HG03571 (cell line): ENCODE data around the gene GPR137.

ENCODE experiments used
- ATAC-seq: cut with Tn5 transposase; IDR thresholded peaks from one replicate; pipeline ENCODE4 v1.9.1; 2021; ENCODE audit not compliant: unreplicated experiment

Gene GPR137

DNA sequence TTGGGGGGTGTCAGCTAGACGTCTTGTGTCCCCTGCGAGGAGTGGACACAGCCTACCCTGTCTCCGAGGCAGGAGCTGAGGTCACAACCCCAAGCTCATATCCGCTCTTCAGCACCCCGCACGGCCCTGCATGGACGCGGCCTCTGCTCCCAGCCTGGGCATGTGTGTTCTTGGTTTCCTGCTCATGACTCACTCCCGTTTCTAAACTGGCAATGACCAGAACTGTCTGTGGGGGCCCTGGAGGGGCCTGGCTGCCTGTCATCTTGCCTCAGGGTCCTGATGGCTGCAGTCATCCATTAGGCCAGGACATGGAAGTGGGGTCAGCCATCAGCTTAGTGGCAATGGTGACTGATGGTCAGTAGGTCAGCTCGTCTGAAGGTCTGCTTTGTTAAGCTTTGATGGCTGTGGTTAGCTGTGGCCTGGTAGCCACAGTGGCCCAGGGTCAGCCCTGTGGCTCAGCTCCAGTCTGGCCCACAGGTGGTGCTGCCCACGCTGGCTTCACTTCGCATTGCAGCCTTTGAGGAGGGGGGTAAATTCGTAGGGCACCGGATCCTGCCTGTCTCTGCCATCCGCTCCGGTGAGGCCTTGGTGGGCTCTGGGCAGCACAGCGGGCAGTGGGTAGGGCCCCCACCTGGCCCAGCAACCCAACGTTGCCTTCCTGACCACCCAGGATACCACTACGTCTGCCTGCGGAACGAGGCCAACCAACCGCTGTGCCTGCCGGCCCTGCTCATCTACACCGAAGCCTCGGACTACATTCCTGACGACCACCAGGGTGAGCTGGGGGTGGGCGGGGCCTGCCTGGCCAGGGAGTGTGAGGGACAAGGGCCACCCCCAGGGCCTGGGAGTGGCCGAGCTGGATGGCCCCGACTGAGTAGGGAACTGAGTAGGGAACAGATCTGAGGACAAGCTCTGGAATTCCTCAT lies 22.4 kb upstream of the GPR137 start:
- ATAC-seq = no peak

DNA sequence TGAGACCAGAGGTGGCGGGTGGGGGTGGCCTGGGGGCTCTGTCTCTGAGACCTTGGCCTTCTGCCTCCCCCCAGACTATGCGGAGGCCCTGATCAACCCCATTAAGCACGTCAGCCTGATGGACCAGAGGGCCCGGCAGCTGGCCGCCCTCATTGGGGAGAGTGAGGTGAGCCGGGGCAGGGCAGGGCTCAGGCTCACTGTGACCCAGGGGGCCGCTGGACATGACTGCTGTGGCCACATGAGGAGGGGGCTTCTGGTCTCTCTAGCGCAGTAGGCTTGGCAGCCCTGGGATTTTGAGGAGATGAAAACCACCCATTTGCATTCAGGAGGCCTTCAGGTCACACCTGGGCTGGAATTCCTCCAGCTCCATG lies 21.7 kb upstream of the GPR137 start:
- no peak for ATAC-seq

GRCh38 chr11:64264371-64264852 lies 21.2 kb upstream of the GPR137 start:
- ATAC-seq = no peak

GRCh38 chr11:64265176-64266160 lies 20.2 kb upstream of the GPR137 start:
- no peak for ATAC-seq

- ATAC-seq = no peak
Observed at GRCh38 chr11:64266339-64266738, 19.3 kb upstream of the GPR137 start.

- ATAC-seq = no peak
Observed at GRCh38 chr11:64267207-64267945, 18.3 kb upstream of the GPR137 start.

GRCh38 chr11:64268025-64268892 lies 17.4 kb upstream of the GPR137 start:
- ATAC-seq = no peak

- peak; percentile 14 for ATAC-seq
Observed at GRCh38 chr11:64268893-64269539, 16.6 kb upstream of the GPR137 start.

DNA sequence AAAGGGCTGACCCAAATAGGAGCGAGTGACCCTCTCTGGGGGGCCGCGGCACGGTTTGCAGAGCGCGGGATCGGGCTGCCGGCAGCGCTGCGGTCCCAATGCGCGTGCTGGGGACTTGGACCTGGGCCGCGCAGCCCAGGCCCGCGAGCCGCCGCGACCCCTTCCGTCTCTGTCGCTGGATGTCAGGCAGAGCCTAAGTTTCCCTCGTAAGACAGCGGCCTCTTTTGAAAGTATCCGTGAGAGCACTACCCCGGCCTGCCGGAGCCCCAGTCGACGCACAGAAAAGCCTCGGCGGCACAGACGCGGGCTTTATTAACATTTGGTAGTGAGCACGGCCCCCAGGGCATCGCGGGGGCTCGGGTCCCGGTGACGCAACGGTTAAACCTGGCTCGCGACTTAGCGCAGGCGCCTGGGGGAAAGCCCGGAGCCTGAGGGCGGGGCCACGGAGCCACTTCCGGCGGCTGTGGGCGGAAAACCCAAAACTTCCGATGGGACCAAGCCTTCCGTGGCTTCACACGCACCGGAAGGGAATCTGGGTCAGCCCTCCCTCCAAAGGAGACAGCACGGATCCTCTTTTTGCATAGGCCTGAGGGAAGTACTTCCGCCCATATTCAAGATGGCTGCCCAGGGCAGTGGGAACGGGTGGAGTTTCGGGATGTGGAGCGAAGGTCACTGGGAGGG lies 16.0 kb upstream of the GPR137 start:
- peak; percentile 54 for ATAC-seq

GRCh38 chr11:64275031-64275800 lies 10.4 kb upstream of the GPR137 start:
- no peak for ATAC-seq

DNA sequence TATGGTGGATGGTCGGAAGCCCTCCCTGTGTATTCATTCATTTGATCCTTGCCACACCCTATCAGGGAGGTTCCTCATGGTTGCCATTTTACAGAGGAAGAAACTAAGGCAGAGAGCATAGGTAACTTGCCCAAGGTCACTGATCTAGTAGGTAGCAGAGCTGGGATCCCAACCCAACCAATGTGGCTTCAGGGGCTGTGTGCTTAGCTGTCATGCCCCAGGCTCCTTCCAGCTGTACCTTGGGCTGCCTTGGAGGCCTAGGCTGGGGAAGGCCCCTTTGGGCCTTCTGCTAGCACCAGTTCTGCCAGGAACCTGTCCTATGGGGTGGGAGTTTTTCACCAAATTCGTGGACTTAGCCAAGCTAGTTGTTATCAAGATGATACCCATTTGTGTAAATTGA lies 9.8 kb upstream of the GPR137 start:
- no peak for ATAC-seq

DNA sequence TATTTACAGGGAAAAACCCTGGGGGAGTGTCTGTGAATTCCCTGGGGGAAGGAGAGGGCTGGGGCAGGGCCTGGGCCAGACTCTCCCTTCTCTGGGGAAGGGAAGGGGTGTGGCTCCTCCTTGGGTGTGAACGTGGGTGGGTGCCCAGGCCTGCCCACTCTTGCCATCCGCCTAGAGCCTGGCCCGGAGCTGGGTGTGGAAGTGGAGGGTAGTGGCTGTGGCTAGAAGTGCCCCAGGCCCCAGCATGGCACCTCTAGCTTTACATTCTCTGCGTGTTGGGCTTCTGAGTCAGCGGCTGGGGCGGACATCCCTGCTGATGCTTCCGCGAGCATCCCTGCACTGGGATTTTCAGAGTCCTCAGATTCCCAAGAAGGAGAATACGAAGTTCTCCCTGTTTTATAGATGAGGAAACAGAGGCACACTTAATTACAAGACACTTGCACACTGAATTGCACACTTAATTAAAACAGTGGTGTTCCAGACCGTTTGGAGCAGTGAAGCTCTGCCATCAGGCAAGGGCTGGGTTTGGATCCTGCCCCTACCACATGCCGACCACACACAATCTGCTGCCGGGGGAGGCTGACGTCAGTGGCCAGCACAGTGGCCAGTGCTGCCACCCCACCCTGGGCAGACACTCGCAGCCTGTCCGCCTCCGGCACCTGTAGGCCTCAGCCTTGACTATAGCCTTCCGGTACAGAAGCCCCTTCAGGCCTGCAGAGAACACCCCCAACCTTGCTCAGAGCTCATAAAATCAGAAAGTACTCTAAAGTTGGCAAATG lies 8.8 kb upstream of the GPR137 start:
- ATAC-seq = no peak

- ATAC-seq = no peak
Observed at GRCh38 chr11:64278576-64279190, 7.0 kb upstream of the GPR137 start.

DNA sequence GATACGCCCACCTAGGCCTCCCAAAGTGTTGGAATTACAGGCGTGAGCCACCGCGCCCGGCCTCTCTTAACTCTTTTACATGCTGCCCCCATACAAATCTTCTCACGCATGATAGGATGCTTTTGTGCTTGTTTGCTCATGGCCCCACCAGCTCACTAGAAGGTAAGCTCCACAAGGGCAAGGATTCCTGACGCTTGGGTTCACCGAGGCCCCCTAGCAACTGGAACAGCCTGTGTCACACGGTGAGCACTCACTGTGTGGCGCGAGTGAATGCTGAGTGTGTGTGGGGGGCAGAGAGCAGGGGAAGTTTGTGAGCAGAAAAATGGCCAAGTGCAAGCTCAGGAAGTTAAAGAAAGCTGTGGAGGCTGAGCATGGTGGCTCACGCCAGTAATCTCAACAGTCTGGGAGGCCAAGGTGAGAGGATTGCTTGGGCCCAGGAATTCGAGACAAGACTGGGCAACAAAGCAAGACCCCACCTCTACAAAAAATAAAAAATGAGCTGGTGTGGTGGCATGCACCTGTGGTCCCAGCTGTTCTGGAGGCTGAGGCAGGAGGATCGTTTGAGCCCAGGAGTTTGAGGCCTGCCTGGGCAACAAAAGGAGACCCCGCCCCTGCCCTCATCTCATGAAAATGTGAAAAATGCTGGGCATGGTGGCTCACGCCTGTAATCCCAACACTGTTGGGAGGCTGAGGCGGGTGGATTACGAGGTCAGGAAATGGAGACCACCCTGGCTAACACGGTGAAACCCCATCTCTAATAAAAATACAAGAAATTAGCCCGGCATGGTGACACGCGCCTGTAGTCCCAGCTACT lies 3.5 kb upstream of the GPR137 start:
- ATAC-seq = no peak

- ATAC-seq = no peak
Observed at GRCh38 chr11:64283092-64283491, 2.6 kb upstream of the GPR137 start.
